ENCODE data around the gene GARRE1. TPM values are rescaled to one million over a fixed set of nuclear protein-coding genes. Genes with fewer than 3 reads are reported as not detected.

Gene GARRE1
- total and polyA plus RNA-seq, 4 donors: 6.7 to 69.0 (median 14.7) TPM

GRCh38 chr19:34299576-34299975, 45.2 kb downstream of the GARRE1 start:
- H3K27me3 ChIP-seq (ENCODE audit: control insufficient read depth in 3 of 3, insufficient read depth in 3 of 3, low read length in 2 of 3): no peaks in the 10 kb centered on the region
- TF ChIP-seq, protein P1, sequence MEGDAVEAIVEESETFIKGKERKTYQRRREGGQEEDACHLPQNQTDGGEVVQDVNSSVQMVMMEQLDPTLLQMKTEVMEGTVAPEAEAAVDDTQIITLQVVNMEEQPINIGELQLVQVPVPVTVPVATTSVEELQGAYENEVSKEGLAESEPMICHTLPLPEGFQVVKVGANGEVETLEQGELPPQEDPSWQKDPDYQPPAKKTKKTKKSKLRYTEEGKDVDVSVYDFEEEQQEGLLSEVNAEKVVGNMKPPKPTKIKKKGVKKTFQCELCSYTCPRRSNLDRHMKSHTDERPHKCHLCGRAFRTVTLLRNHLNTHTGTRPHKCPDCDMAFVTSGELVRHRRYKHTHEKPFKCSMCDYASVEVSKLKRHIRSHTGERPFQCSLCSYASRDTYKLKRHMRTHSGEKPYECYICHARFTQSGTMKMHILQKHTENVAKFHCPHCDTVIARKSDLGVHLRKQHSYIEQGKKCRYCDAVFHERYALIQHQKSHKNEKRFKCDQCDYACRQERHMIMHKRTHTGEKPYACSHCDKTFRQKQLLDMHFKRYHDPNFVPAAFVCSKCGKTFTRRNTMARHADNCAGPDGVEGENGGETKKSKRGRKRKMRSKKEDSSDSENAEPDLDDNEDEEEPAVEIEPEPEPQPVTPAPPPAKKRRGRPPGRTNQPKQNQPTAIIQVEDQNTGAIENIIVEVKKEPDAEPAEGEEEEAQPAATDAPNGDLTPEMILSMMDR (IDR thresholded peaks at IDR 0.05; ENCODE audit: control extremely low read depth, extremely low read depth): no peak
- no peak overlapping the region for H3K4me3 ChIP-seq
- H3K4me1 ChIP-seq (ENCODE audit: control insufficient read depth in 5 of 5, insufficient read depth in 5 of 5, low read length in 5 of 5): peaks cover 0 to 4% (median 0%) of the 10 kb centered on the region in 5 donors
- H3K36me3 ChIP-seq (ENCODE audit: control insufficient read depth in 4 of 4, insufficient read depth in 4 of 4, low read length in 4 of 4): peaks cover 0 to 12% (median 4%) of the 10 kb centered on the region in 4 donors
- H3K27ac ChIP-seq (ENCODE audit: low read depth in 1 of 2, low read length in 1 of 2): no peak overlapping the region
- peaks cover 0 to 2% (median 0%) of the 10 kb centered on the region in 4 donors for H3K9me3 ChIP-seq (ENCODE audit: control insufficient read depth in 4 of 4, insufficient read depth in 3 of 4, low read length in 3 of 4)
- no peak overlapping the region for H3K9ac ChIP-seq (ENCODE audit: insufficient read depth in 1 of 2, low read length in 2 of 2)
- 62 to 75% methylated on average over 5 of the region's 5 CpGs for WGBS, 2 donors
- ATAC-seq (ENCODE audit: insufficient read depth, low FRiP score): no peak
- no peak for DNase-seq

DNA sequence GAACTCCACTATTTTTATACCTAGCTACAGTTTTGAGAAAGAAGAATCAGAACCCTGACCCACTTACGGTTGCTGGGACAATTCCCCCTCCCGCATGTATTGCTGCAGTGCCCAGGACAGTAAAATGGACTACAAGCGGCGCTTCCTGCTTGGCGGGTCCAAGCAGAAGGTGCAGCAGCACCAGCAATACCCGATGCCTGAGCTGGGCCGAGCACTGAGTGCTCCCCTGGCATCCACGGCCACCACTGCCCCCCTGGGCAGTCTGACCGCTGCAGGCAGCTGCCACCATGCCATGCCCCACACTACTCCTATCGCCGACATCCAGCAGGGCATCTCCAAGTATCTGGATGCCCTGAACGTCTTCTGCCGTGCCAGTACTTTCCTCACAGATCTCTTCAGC, 46.0 kb downstream of the GARRE1 start:
- Histone ChIP-seq H3K4me1 (ENCODE audit: control insufficient read depth in 5 of 5, insufficient read depth in 5 of 5, low read length in 5 of 5) (peaks cover 0 to 4% (median 0%) of the 10 kb centered on the region in 5 donors), H3K27me3 (ENCODE audit: control insufficient read depth in 3 of 3, insufficient read depth in 3 of 3, low read length in 2 of 3) (no peaks in the 10 kb centered on the region), H3K9ac (ENCODE audit: insufficient read depth in 1 of 2, low read length in 2 of 2) (no peak overlapping the region), H3K9me3 (ENCODE audit: control insufficient read depth in 4 of 4, insufficient read depth in 3 of 4, low read length in 3 of 4) (peaks cover 0 to 2% (median 0%) of the 10 kb centered on the region in 4 donors), H3K36me3 (ENCODE audit: control insufficient read depth in 4 of 4, insufficient read depth in 4 of 4, low read length in 4 of 4) (peaks cover 0 to 16% (median 5%) of the 10 kb centered on the region in 4 donors), H3K27ac (ENCODE audit: low read depth in 1 of 2, low read length in 1 of 2) (no peak overlapping the region), H3K4me3 (no peak overlapping the region)
- DNase-seq (no peak), ATAC-seq (ENCODE audit: insufficient read depth, low FRiP score) (no peak)
- TF ChIP-seq, protein P1 (IDR thresholded peaks at IDR 0.05; ENCODE audit: control extremely low read depth, extremely low read depth): no peak
- 95 to 98% methylated on average over 13 of the region's 13 CpGs for WGBS, 2 donors

- Histone ChIP-seq H3K4me3 (no peak overlapping the region), H3K9me3 (ENCODE audit: control insufficient read depth in 4 of 4, insufficient read depth in 3 of 4, low read length in 3 of 4) (peaks cover 0 to 2% (median 0%) of the 10 kb centered on the region in 4 donors), H3K4me1 (ENCODE audit: control insufficient read depth in 5 of 5, insufficient read depth in 5 of 5, low read length in 5 of 5) (peaks cover 0 to 8% (median 0%) of the 10 kb centered on the region in 5 donors), H3K27me3 (ENCODE audit: control insufficient read depth in 3 of 3, insufficient read depth in 3 of 3, low read length in 2 of 3) (no peaks in the 10 kb centered on the region), H3K36me3 (ENCODE audit: control insufficient read depth in 4 of 4, insufficient read depth in 4 of 4, low read length in 4 of 4) (peaks cover 0 to 16% (median 6%) of the 10 kb centered on the region in 4 donors), H3K9ac (ENCODE audit: insufficient read depth in 1 of 2, low read length in 2 of 2) (no peak overlapping the region), H3K27ac (ENCODE audit: low read depth in 1 of 2, low read length in 1 of 2) (no peak overlapping the region)
- TF ChIP-seq, protein P1 (IDR thresholded peaks at IDR 0.05; ENCODE audit: control extremely low read depth, extremely low read depth): no peak
- ATAC-seq (ENCODE audit: insufficient read depth, low FRiP score) (no peak), DNase-seq (no peak)
- WGBS, 2 donors: 96 to 99% methylated on average over 3 of the region's 3 CpGs
Observed at GRCh38 chr19:34300962-34301361, 46.6 kb downstream of the GARRE1 start.

Other genes with a start within 250 kb of the GARRE1 start
- gene LSM14A, start 82.0 kb upstream of the GARRE1 start, total RNA-seq: 100 to 1,000 TPM in 1 of 2 donors, 10 to 100 TPM in 1; 90.7 to 153 TPM
- 10 to 100 TPM; 52.9 to 76.4 TPM for gene LSM14A, start 82.0 kb upstream of the GARRE1 start, polyA plus RNA-seq
- 100 to 1,000 TPM in 1 of 2 donors, 10 to 100 TPM in 1; 91.3 to 225 TPM for gene GPI, start 110.6 kb downstream of the GARRE1 start, total RNA-seq
- 100 to 1,000 TPM in 1 of 2 donors, 10 to 100 TPM in 1; 79.8 to 151 TPM for gene GPI, start 110.6 kb downstream of the GARRE1 start, polyA plus RNA-seq
- 10 to 100 TPM in 1 of 2 donors, 1 to 10 TPM in 1; 7.5 to 10.1 TPM for gene PDCD2L, start 149.8 kb downstream of the GARRE1 start, total RNA-seq
- 10 to 100 TPM; 11.5 to 11.8 TPM for gene PDCD2L, start 149.8 kb downstream of the GARRE1 start, polyA plus RNA-seq
- 10 to 100 TPM; 69.1 to 84.2 TPM for gene UBA2, start 173.8 kb downstream of the GARRE1 start, total RNA-seq
- gene UBA2, start 173.8 kb downstream of the GARRE1 start, polyA plus RNA-seq: 10 to 100 TPM; 56.5 to 63.9 TPM
- gene WTIP, start 227.2 kb downstream of the GARRE1 start, total RNA-seq: 10 to 100 TPM; 13.4 to 31.9 TPM
- 10 to 100 TPM in 1 of 2 donors, 1 to 10 TPM in 1; 6.4 to 12.8 TPM for gene WTIP, start 227.2 kb downstream of the GARRE1 start, polyA plus RNA-seq

Measured in lung (tissue), 12 donors.